Epithelial cell of proximal tubule (primary cell): ENCODE data around the gene DPP10. TPM values are rescaled to one million over a fixed set of nuclear protein-coding genes. Genes with fewer than 3 reads are reported as not detected.

Experiments
- DNase-seq: peaks from one replicate; pipeline ENCODE4 v3.0.0-alpha.2; 2011; ENCODE audit warnings: low read depth
- H3K4me3 ChIP-seq: 2 replicates; pipeline ENCODE4 v1.5.1; 2011; ENCODE audit warnings: low read depth, mild to moderate bottlenecking, low read length
- total RNA-seq: library from RNA; depleted of rRNA; stranded (reverse); fragments of >200 nt; gene quantifications from 2 replicates; pipeline ENCODE4 v1.2.3, GENCODE V29; 2015
- TF ChIP-seq, protein P1 (sequence below): conservative IDR thresholded peaks from 2 replicates; pipeline ENCODE4 v1.5.1; 2012; ENCODE audit warnings: low read depth, mild to moderate bottlenecking, low read length

Gene DPP10
- total RNA-seq, 1 donor from 2014 or later, result 0.06 TPM

DNA sequence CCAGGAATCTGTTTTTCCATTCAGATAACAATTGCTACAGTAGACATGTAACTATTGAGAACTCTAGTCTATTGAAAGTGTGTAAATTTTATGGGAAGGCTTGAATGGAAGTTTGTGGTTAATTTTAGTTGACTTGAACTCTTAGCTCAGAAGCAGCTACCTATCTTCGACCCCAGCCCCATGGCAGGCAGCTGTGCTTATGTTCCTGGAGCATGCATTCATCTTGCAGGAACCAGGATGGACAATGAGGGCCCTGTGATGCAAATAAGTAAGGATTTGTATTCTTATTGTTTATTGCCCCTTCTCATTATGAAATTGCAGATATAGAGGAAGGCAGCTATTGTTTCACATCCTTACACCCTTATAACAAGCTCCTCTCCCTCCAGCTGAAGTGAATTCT is 1252.2 kb downstream of the DPP10 start:
- TF ChIP-seq, protein P1, sequence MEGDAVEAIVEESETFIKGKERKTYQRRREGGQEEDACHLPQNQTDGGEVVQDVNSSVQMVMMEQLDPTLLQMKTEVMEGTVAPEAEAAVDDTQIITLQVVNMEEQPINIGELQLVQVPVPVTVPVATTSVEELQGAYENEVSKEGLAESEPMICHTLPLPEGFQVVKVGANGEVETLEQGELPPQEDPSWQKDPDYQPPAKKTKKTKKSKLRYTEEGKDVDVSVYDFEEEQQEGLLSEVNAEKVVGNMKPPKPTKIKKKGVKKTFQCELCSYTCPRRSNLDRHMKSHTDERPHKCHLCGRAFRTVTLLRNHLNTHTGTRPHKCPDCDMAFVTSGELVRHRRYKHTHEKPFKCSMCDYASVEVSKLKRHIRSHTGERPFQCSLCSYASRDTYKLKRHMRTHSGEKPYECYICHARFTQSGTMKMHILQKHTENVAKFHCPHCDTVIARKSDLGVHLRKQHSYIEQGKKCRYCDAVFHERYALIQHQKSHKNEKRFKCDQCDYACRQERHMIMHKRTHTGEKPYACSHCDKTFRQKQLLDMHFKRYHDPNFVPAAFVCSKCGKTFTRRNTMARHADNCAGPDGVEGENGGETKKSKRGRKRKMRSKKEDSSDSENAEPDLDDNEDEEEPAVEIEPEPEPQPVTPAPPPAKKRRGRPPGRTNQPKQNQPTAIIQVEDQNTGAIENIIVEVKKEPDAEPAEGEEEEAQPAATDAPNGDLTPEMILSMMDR, result no peak
- H3K4me3 ChIP-seq, result no peak overlapping the region
- DNase-seq, result no peak

DNA sequence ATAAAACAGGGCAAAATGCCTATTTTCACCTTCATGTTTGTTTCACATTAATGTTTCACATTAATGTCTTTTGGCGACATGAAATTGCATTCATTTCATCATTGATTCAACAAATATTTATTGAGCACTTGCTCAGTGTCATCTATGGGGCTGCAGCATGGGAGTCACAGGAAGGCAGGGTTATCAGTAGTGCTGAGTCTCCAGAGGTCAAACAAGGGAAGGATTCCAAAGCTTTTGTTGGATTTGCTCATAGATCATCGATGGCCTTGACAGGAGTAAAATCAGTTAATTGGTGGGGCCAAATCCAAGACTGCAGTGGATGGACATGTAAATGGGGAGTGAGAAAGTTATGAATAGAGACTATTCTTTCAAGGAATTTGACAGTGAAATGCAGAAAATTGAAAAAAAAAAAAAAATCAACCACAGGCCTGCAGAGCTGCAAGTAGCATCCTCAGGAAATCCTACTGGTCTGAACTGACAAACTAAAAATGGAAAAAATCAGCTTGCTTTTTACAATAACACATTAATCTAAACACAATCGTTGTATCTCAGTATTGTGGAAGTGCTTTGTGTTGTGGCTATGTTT is 1290.8 kb downstream of the DPP10 start:
- no peak overlapping the region for H3K4me3 ChIP-seq
- no peak for DNase-seq
- TF ChIP-seq, protein P1, result no peak

DNA sequence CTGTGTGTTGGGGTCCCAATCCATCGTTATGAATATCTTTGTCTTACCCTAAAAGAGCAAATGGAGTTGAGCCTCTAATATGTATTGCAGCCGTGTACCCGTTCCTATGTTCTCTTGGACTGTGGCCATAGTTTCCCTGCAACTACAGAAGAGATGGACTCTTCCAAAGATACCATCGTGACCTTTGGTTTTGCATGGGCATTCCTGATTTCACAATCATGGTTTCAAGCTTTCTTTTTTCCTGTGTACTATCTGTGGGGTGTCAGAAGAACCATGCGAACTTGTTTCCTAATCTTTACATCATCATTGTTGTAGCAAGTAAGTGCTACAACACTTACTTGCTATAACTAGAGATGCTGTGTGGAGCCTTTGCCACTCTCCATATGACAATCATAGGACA is 1295.7 kb downstream of the DPP10 start:
- DNase-seq, result no peak
- TF ChIP-seq, protein P1, result no peak
- H3K4me3 ChIP-seq, result no peak overlapping the region

DNA sequence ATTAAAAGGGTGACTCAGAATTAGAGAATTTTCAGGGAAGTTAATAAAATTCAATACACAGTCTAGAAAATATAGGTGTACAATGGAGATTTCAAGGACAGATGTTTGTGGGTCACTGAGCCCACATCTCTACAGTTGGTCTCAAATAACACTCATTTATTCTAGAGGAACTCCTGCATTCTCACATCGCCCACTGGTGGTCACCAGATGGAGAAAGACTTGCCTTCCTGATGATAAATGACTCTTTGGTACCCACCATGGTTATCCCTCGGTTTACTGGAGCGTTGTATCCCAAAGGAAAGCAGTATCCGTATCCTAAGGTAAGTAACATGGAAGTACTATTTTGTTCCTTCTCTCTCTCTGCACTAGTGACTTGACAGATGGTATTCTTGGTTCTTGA is 1297.1 kb downstream of the DPP10 start:
- no peak for DNase-seq
- TF ChIP-seq, protein P1, result no peak
- H3K4me3 ChIP-seq, result no peak overlapping the region

DNA sequence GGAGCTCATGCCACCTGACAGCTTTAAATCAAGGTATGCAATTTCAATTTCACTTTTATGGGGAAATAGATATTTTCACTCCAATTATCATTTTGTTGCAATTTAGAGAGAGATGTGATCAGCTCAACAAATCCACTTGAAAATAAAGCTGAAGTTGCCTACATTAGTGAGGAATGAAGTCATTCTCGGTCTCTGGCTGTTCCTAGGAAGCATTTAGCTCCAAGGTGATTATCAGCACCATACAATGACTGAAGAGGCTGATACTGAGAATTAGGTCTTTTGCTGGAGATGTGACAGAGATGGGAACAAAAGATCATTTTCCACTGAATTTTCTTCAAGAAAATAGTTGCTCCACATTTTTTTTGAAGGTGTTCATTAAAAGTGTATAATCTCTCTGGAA is 1303.7 kb downstream of the DPP10 start:
- DNase-seq, result no peak
- TF ChIP-seq, protein P1, result no peak
- no peak overlapping the region for H3K4me3 ChIP-seq

DNA sequence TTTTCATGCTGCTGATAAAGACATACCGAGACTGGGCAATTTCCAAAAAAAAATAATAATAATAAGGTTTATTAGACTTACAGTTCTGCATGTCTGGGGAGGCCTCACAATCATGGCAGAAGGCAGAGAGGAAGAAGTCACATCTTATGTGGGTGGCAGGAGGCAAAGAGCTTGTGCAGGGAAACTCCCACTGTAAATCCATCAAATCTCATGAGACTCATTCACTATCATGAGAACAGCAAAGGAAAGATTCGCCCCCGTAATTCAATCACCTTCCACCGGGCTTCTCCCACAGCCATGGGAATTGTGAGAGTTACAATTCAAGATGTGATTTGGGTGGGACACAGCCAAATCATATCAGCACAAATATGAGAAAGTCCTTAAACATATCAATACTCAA is 1314.8 kb downstream of the DPP10 start:
- DNase-seq, result no peak
- no peak overlapping the region for H3K4me3 ChIP-seq
- TF ChIP-seq, protein P1, result no peak

DNA sequence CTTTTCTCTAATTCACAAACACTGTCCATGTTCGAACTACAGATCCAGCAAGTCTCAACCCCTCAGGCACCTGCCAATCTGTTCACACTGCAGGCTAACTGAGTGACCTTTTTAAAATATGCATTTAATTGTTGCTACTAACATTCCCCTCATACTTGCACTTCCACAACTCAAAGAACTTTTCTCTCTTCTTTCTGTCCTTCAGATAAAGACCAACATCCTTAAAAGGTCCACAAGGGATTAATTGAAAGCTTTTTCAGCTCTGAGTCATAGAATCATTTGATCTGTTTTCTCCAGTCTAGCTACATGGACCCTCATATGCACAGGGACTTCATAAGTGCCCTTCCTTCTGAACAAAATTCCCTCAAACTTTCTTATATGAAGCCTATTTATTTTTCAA is 1321.2 kb downstream of the DPP10 start:
- no peak overlapping the region for H3K4me3 ChIP-seq
- TF ChIP-seq, protein P1, result no peak
- DNase-seq, result no peak
